GM21786 (cell line): ENCODE results near the gene HPGDS.

Experiments
- ATAC-seq: cut with Tn5 transposase; IDR thresholded peaks from one replicate; pipeline ENCODE4 v1.9.1; 2021; ENCODE audit not compliant: unreplicated experiment

HPGDS gene

DNA sequence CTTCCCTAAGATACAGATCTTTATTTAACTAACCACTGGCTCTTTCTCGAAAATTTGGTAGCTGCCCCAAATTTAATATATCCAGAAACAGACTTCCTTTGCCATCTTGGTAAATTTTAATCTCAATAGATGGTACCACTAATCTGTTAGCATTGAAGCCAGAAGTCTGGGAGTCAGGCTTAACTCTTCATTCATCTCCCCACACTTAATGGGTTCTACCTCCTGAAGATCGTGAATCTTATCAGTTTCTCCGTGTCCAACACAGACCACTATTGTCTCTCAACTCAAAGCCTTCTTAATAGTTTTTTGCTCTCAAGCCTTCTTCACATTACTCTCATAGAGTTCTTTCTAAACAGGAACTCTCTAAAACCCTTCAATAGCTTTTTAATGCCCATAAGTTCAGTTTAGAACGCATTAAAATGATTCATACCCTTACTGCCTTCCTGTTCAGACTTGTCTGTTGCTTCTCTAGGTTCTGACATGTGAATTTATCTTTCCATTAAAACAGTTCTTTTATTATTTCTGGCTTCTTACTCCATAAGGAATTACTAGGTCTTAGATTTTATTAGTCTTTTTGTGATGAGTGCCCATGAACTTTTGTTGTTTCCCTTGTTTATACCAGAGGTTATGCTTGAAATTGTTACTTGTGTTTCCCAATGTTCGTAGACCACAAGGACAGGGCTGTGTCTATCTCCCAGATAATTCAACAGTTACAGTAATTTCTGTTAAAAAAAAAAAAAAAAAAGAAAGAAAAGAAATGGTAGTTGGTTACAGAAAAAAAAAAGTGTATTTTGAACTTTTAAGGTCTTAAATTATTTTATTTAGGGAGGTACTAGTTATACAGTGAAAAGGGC lies 80.2 kb downstream of the HPGDS start:
- ATAC-seq, result no peak

DNA sequence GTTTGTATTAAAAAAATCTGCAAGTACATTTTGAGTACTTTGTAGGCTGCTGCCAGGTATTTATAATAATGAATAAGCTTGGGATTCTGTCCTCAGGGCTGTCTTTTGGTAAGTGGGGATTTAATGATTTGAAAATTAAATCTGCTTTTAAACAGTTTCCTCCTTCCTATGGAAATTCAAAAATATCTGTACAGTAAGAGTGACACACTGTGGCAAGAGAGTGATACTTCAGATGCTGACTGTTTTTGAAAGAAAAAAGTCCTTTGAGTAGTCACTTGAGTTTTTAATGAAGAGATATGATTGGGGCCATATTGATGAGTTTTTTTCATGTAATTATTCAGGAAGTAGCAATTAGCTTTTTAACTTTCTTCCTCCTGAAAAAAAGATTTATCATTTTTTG lies 85.8 kb downstream of the HPGDS start:
- no peak for ATAC-seq

DNA sequence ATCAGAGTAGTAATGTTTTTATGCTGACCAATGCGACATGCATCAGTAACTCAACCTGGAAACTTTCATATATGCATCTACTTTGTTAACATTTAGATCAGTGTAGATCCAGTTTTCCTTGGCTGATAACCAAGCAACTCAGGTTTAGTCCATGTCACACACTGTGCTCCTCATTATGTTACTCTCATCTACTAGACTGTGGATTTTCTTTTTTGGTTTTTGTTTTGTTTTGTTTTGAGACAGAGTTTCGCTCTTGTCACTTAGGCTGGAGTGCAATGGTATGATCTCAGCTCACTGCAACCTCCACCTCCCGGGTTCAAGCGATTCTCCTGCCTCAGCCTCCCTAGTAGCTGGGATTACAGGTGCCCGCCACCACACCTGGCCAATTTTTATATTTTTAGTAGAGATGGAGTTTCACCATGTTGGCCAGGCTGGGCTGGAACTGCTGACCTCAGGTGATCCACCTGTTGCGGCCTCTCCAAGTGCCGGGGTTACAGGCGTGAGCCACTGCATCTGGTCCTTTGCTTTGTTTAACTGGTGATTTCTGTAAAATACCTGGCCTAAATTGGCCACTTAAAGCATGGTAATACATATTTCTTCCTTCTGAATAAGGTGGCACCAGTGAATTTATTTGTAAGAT lies 86.4 kb downstream of the HPGDS start:
- no peak for ATAC-seq

DNA sequence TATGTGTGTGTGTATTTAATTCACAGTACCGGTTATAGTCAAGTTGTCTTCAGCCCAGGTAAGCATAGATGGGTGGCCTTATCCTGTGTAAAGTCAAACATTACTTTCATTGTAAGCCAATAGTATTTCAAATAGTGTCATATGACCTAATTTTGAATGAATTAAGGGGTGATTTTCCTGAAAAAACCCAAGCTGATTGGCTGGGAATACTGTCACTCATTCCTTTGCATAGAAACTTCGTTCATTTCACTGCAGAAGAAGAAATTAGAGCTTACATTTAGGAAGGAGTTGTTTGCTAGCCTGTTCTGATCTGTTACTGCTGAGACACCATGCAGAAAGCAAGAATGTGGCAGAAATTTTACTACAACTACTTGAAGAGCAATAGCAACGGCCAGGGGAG lies 89.6 kb downstream of the HPGDS start:
- no peak for ATAC-seq

DNA sequence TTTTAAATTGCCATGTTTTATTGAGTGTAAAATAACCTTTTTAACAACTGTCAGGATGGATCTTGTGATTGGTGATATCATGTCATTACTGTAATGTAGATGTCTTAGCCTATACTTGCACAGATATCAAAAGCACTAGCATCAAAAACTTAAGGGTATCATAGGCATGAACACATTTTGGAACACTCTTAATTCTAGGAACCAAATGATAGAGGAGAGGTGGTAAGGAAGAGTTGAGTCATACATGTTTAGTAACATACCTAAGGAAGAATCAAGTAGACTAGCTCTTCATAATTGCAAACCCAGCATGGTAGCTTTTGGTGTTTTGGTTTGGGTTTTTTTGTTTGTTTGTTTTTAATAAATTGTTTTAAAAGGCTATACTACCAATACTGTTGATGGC lies 91.5 kb downstream of the HPGDS start:
- no peak for ATAC-seq
